HCT116 (cell line): ENCODE measurements around the gene CLCA2. TPM values are rescaled to one million over a fixed set of nuclear protein-coding genes. Genes with fewer than 3 reads are reported as not detected.

Experiments
- ATAC-seq: fragments of 200-7000 bp; cut with Tn5 transposase; 2 replicates; pipeline ENCODE4 v1.9.1; 2020; ENCODE audit warnings: mild to moderate bottlenecking, moderate library complexity
- BruUV-seq: library from RNA; stranded (reverse); fragments of 400-500 nt; replicated peaks from 2 replicates; lab custom pipeline; 2021; lab: Mats Ljungman, UMichigan
- CTCF ChIA-PET: fragments of 300-600 bp; sonication (Branson Sonifier 250); formaldehyde crosslinking; loops from one replicate; lab custom pipeline; 2021; ENCODE audit warnings: antibody characterized with exemption; lab: Charles Lee
- POLR2A ChIA-PET: fragments of 300-600, 350-600 bp; sonication (Branson Sonifier 250); formaldehyde crosslinking; loops from one replicate; lab custom pipeline; 2021; ENCODE audit warnings: antibody characterized with exemption; lab: Charles Lee
- RAD21 ChIA-PET, 2 experiments: fragments of 300-600 bp; sonication (Branson Sonifier 250); formaldehyde crosslinking; loops; one replicate each; lab custom pipeline; 2023; ENCODE audit warnings: low total read pairs in 2 of 2; ENCODE audit not compliant: uncharacterized antibody in 2 of 2, unreplicated experiment in 2 of 2, low non-redundant PET in 1 of 2; lab: Charles Lee
- DNase-seq: peaks from one replicate; pipeline ENCODE4 v3.0.0-alpha.2; 2010; ENCODE audit warnings: low read depth, low spot score
- H2AFZ ChIP-seq: fragments of 200-600 bp; shearing (Covaris generic), sonication (generic); 2 replicates; pipeline ENCODE4 v1.6.1; 2017; ENCODE audit warnings: low read depth, mixed run types, mixed read lengths, antibody characterized with exemption, low read length; ENCODE audit not compliant: poor library complexity, severe bottlenecking
- H3K27ac ChIP-seq: 2 replicates; pipeline ENCODE4 v1.5.1; 2012; ENCODE audit warnings: low read depth, low read length
- H3K27me3 ChIP-seq: fragments of 200-600 bp; sonication (generic); 2 replicates; pipeline ENCODE4 v1.6.1; 2016; ENCODE audit warnings: mixed run types, low read length, mixed read lengths; ENCODE audit not compliant: insufficient read depth
- H3K36me3 ChIP-seq, 2 experiments: fragments of 200-500 bp in 1 of 2; fragments of 200-600 bp in 1 of 2; sonication (Bioruptor generic) in 1 of 2; sonication (generic) in 1 of 2; 2 replicates each; pipeline versions ENCODE4 v1.5.1 to v1.6.1; 2014 to 2016; ENCODE audit warnings: low read length in 2 of 2, inconsistent platforms in 1 of 2, mixed read lengths in 1 of 2, mixed run types in 1 of 2; ENCODE audit not compliant: insufficient read depth in 2 of 2, control insufficient read depth in 1 of 2
- H3K4me1 ChIP-seq, 2 experiments: fragments of 200-600 bp in 1 of 2; sonication (generic) in 1 of 2; 2 replicates each; pipeline versions ENCODE4 v1.5.1 to v1.6.1; 2012 to 2017; ENCODE audit warnings: low read length in 2 of 2, inconsistent platforms in 1 of 2, mild to moderate bottlenecking in 1 of 2, mixed read lengths in 1 of 2, mixed run types in 1 of 2, moderate library complexity in 1 of 2; ENCODE audit not compliant: insufficient read depth in 2 of 2, control insufficient read depth in 1 of 2
- H3K4me2 ChIP-seq: fragments of 200-600 bp; sonication (generic); 2 replicates; pipeline ENCODE4 v1.6.1; 2017; ENCODE audit warnings: mixed run types, low read length, mixed read lengths
- H3K4me3 ChIP-seq, 2 experiments: fragments of 200-600 bp in 1 of 2; sonication (generic) in 1 of 2; replicated peaks in 1 of 2; 2 replicates each; pipeline ENCODE4 v1.5.1; 2011 to 2016; ENCODE audit warnings: low read length in 2 of 2, control low read depth in 1 of 2, low read depth in 1 of 2, mild to moderate bottlenecking in 1 of 2, mixed read lengths in 1 of 2, mixed run types in 1 of 2
- H3K79me2 ChIP-seq: fragments of 200-600 bp; sonication (generic); 2 replicates; pipeline ENCODE4 v1.6.1; 2017; ENCODE audit warnings: mild to moderate bottlenecking, mixed run types, low read length, moderate library complexity, mixed read lengths; ENCODE audit not compliant: insufficient read depth
- H3K9ac ChIP-seq: fragments of 200-600 bp; sonication (generic); 2 replicates; pipeline ENCODE4 v1.6.1; 2016; ENCODE audit warnings: low read length, mixed read lengths
- H3K9me2 ChIP-seq: fragments of 200-600 bp; sonication (generic), shearing (Covaris generic); 2 replicates; pipeline ENCODE4 v1.6.1; 2017; ENCODE audit warnings: mixed run types, mild to moderate bottlenecking, moderate library complexity; ENCODE audit not compliant: insufficient read depth
- H3K9me3 ChIP-seq, 2 experiments: fragments of 200-500 bp in 1 of 2; fragments of 200-600 bp in 1 of 2; sonication (Bioruptor generic) in 1 of 2; sonication (generic) in 1 of 2; 2 replicates each; pipeline ENCODE4 v1.6.1; 2014 to 2017; ENCODE audit warnings: low read length in 2 of 2, mixed read lengths in 2 of 2, inconsistent platforms in 1 of 2, low read depth in 1 of 2, mild to moderate bottlenecking in 1 of 2, mixed run types in 1 of 2, moderate library complexity in 1 of 2; ENCODE audit not compliant: control insufficient read depth in 1 of 2, insufficient read depth in 1 of 2
- H4K20me1 ChIP-seq: fragments of 200-600 bp; sonication (generic), shearing (Covaris generic); 2 replicates; pipeline ENCODE4 v1.6.1; 2017; ENCODE audit warnings: mixed run types, mild to moderate bottlenecking, moderate library complexity; ENCODE audit not compliant: insufficient read depth
- ATF3 ChIP-seq: IDR thresholded peaks from 2 replicates; pipeline ENCODE4 v1.6.1; 2012
- CTCF ChIP-seq, 3 experiments: fragments of 200-600 bp in 1 of 3; sonication (generic) in 1 of 3; IDR thresholded peaks in 2 of 3; conservative IDR thresholded peaks in 1 of 3; 2 replicates each; pipeline ENCODE4 v1.5.1; 2012 to 2017; ENCODE audit warnings: low read depth in 2 of 3, low read length in 2 of 3, antibody characterized with exemption in 1 of 3, borderline replicate concordance in 1 of 3, control low read depth in 1 of 3, mild to moderate bottlenecking in 1 of 3, mixed read lengths in 1 of 3, mixed run types in 1 of 3, moderate library complexity in 1 of 3; ENCODE audit not compliant: insufficient read depth in 1 of 3
- ELF1 ChIP-seq: IDR thresholded peaks from 2 replicates; pipeline ENCODE4 v1.6.1; 2012; ENCODE audit warnings: low read depth, borderline replicate concordance
- EZH2 ChIP-seq: fragments of 200-600 bp; sonication (generic); IDR thresholded peaks from 2 replicates; pipeline ENCODE4 v1.6.1; 2017; ENCODE audit warnings: antibody characterized with exemption, mixed run types
- EZH2phosphoT487 ChIP-seq: fragments of 200-600 bp; IDR thresholded peaks from 2 replicates; pipeline ENCODE4 v1.6.1; 2018; ENCODE audit warnings: antibody characterized with exemption, borderline replicate concordance
- JUND ChIP-seq: IDR thresholded peaks from 2 replicates; pipeline ENCODE4 v1.6.1; 2012
- POLR2AphosphoS5 ChIP-seq: IDR thresholded peaks from 2 replicates; pipeline ENCODE4 v1.6.1; 2011; ENCODE audit warnings: mild to moderate bottlenecking, low read depth, low read length, moderate library complexity
- REST ChIP-seq: IDR thresholded peaks from 2 replicates; pipeline ENCODE4 v1.6.1; 2012; ENCODE audit warnings: low read depth
- SIN3A ChIP-seq: IDR thresholded peaks from 2 replicates; pipeline ENCODE4 v1.6.1; 2012; ENCODE audit warnings: low read depth
- SP1 ChIP-seq: IDR thresholded peaks from 2 replicates; pipeline ENCODE4 v1.6.1; 2012; ENCODE audit warnings: low read depth
- SRF ChIP-seq: IDR thresholded peaks from 2 replicates; pipeline ENCODE4 v1.6.1; 2012; ENCODE audit warnings: low read depth
- TCF7L2 ChIP-seq: IDR thresholded peaks from 2 replicates; pipeline ENCODE4 v1.7.0; 2011; ENCODE audit warnings: borderline replicate concordance, inconsistent platforms; ENCODE audit not compliant: insufficient read depth, insufficient read length; ENCODE audit errors: extremely low read depth
- YY1 ChIP-seq: IDR thresholded peaks from 2 replicates; pipeline ENCODE4 v1.6.1; 2011; ENCODE audit warnings: low read length, low read depth, moderate library complexity, mild to moderate bottlenecking; ENCODE audit not compliant: insufficient replicate concordance; ENCODE audit errors: extremely low read depth
- intact Hi-C: fragments of 100-400 bp; cut with micrococcal nuclease; formaldehyde crosslinking; loops from 2 replicates; pipeline ENCODE4 v1.10.0; 2022
- total RNA-seq: library from RNA; stranded (reverse); gene quantifications from one replicate; pipeline ENCODE4 v1.2.1, GENCODE V29; 2021; ENCODE audit not compliant: unreplicated experiment

CLCA2 gene
- total RNA-seq, 1 experiment from 2014 or later: not detected

GRCh38 chr1:86498281-86498680 lies 74.3 kb downstream of the CLCA2 start:
- Histone ChIP-seq H3K4me3 (no peak overlapping the region), H3K9ac (no peak overlapping the region), H3K27ac (no peak overlapping the region), H3K4me1 (no peaks in the 10 kb centered on the region), H3K79me2 (no peaks in the 10 kb centered on the region), H3K27me3 (no peaks in the 10 kb centered on the region), H3K9me2 (no peaks in the 10 kb centered on the region), H2AFZ (no peak overlapping the region), H4K20me1 (no peaks in the 10 kb centered on the region), H3K36me3 (no peaks in the 10 kb centered on the region), H3K9me3 (no peaks in the 10 kb centered on the region), H3K4me2 (no peak overlapping the region)
- BruUV-seq: no TSS peak
- no peak for TF ChIP-seq ELF1
- TF ChIP-seq TCF7L2: no peak
- intact Hi-C loops: no loop called here
- no peak for ATAC-seq
- POLR2A ChIA-PET: no interaction called here
- RAD21 ChIA-PET: no interaction called here
- no peak for DNase-seq
- CTCF ChIA-PET: interaction anchor here (1.3 kb wide), 1 partner anchor 150 kb away, joined by 3 read pairs; no protein-coding TSS in a partner anchor

GRCh38 chr1:86499987-86500593 lies 76.1 kb downstream of the CLCA2 start:
- DNase-seq (peak; percentile 18), ATAC-seq (peak; percentile 54)
- no peaks in the 10 kb centered on the region for H3K9me2 ChIP-seq
- H3K27me3 ChIP-seq: no peaks in the 10 kb centered on the region
- H3K4me1 ChIP-seq: no peaks in the 10 kb centered on the region
- no TSS peak for BruUV-seq
- no peaks in the 10 kb centered on the region for H3K36me3 ChIP-seq
- CTCF ChIA-PET: interaction anchor here (0.9 to 1.4 kb wide), 3 partner anchors 16 to 20 kb away, joined by 3 to 4 read pairs (median 3); no protein-coding TSS in a partner anchor
- H3K79me2 ChIP-seq: no peaks in the 10 kb centered on the region
- no peaks in the 10 kb centered on the region for H3K9me3 ChIP-seq
- no peak overlapping the region for H3K9ac ChIP-seq
- RAD21 ChIA-PET: no interaction called here
- H3K4me2 ChIP-seq: no peak overlapping the region
- POLR2A ChIA-PET: no interaction called here
- intact Hi-C loops: no loop called here
- H3K27ac ChIP-seq: no peak overlapping the region
- no peak overlapping the region for H2AFZ ChIP-seq
- H3K4me3 ChIP-seq: no peak overlapping the region
- no peaks in the 10 kb centered on the region for H4K20me1 ChIP-seq
- no peak for TF ChIP-seq EZH2
- no peak for TF ChIP-seq REST
- 0 out of 2 replicates have a peak, but pooled peaks have one; percentile 20 for TF ChIP-seq SRF
- no peak for TF ChIP-seq POLR2AphosphoS5
- TF ChIP-seq SIN3A: 0 out of 2 replicates have a peak, but pooled peaks have one; percentile 30
- no peak for TF ChIP-seq YY1
- no peak for TF ChIP-seq JUND
- no peak for TF ChIP-seq ATF3
- no peak for TF ChIP-seq EZH2phosphoT487
- TF ChIP-seq SP1: no peak
- TF ChIP-seq TCF7L2: no peak
- TF ChIP-seq CTCF (IDR thresholded peaks at IDR 0.05 in 2 of 3, conservative IDR thresholded peaks at IDR 0.05 in 1 of 3; ENCODE audit: borderline replicate concordance in 1 of 3, insufficient read depth in 1 of 3, low read depth in 2 of 3, low read length in 2 of 3): peak; percentile 63 to 100 (median 89)
